SIG-M5 treated with dmso at 0.1 percent for 504 hours (cell line): Measurements from ENCODE around the gene ROR1.

Experiments used
- DNase-seq: peaks from one replicate; lab custom pipeline; 2025; ENCODE audit not compliant: unreplicated experiment; lab: John Stamatoyannopoulos, UW

The ROR1 gene

DNA sequence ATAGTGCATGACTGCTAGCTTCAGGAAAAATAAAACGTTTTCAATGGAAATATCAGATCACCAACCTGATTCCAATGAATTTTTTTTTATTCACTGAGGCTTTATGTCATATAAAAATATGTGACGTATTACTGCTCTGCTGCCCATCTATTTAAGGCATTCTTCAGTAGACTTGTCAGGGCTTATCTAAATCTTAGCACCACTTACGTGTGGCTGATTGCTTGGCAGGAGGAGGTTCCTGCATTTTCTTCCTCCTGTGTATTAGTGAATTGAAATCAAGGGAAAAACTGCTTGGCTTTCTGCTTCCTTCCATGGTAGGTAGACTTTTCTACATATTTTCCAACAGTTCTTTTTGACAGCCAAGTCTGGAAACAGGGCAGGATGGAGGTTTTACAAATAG is 80.3 kb downstream of the ROR1 start:
- no peak for DNase-seq

DNA sequence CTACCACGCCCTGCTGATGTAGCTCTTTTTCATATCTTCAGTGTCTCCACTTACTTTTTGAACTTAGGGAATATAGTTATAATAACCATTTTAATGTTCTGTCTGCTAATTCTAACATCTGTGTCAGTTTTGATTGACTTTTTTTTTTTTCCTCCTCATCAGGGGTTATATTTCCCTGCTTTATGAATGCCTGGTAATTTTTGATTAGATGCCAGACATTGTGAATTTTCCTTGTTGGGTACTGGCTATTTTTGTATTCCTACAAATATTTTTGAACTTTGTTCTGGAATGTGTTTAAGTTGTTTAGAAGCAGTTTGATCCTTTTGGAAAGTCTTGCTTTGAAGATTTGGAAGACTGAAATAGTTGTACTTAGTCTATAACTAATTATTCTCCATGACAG is 82.1 kb downstream of the ROR1 start:
- no peak for DNase-seq

DNA sequence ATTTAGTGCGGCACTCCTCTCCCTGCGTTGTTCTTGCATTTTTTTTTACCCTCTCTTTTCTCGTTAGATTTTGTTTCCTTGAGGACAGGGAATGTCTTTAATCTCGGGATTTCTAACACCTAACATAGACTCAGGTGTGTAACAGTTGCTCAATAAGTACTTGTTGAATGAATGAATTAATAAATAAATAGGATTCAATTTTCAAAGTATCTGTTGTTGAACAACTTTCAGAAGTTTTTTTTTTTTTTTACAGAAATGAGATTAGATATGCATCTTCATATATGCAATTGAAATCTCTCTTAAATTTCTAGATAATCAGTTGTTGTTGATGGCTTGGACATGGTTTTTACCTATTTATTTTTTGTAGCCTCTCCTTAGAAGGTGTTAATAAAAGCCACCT is 83.1 kb downstream of the ROR1 start:
- no peak for DNase-seq

DNA sequence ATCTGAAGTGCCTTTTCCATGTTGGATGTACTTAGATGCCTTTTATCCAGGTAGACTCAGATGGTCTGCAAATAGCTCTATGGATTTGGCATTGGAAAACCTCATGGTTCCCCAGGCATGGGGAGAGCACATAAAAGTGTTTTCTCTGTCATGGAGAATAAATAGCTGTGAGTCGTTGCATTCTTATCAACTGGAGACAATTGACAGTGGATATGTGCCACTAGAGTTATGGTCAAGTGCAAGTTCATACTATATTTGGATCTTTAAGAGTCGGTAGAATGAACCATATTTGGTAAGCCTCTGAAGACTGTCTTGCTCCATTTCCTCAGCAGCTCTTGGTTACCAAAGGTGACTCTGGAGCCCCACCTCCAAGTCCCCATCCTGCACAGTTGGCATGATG is 83.7 kb downstream of the ROR1 start:
- DNase-seq, result no peak

DNA sequence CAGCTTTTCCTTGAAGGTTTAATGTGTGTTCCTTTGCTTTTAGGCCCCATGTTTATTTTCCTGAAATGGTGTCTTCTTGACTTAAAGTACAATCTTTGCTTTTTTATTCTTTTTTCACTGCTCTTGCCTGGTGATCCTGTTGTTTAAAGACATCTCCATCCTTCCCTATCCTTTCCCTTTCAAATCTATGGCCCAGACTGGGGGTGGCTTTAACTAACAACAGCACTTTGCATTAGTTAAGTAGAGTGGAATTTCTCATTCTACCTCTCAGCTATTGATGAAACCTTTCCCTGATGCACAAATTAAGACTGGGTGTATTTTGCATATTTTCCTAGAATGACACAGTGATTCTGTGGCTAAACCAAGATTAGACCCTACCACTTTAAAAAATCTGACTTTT is 84.3 kb downstream of the ROR1 start:
- DNase-seq, result no peak

DNA sequence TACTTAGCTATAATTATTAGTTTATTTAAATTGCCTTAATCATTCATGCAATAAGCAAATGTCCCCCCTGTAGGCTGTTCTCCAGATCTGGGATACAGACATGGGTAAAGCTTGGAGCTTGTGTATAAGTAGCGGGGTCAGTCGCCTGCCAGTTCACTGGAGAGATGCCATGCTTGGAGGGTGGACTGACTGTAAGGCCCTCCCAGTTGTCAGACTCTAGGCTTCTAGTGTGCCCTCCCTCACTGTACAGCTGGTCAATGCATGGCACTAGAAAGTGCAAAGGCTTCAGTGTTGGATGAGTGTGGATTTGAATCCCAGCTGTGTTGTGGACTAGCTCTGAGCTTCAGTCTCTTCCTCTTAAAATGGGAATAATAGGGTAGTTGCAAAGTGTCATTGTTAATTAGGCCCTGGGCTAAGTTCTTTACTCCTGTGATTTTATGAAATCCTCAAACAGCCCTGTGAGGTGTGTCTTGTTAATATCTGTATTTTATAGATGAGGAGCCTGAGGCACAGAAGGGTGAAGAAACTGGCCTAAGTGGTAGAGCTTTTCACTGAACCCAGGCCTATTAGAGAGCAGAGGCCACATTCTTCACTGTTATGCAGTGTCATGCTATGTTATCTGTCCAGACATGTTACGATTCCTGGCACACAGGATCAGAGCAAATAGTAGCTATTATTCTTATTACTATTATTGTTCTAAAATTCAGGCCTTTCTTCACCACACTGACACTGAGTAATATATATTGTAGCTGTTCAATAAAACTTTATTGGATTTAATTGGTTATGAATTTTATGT is 85.9 kb downstream of the ROR1 start:
- DNase-seq, result no peak

DNA sequence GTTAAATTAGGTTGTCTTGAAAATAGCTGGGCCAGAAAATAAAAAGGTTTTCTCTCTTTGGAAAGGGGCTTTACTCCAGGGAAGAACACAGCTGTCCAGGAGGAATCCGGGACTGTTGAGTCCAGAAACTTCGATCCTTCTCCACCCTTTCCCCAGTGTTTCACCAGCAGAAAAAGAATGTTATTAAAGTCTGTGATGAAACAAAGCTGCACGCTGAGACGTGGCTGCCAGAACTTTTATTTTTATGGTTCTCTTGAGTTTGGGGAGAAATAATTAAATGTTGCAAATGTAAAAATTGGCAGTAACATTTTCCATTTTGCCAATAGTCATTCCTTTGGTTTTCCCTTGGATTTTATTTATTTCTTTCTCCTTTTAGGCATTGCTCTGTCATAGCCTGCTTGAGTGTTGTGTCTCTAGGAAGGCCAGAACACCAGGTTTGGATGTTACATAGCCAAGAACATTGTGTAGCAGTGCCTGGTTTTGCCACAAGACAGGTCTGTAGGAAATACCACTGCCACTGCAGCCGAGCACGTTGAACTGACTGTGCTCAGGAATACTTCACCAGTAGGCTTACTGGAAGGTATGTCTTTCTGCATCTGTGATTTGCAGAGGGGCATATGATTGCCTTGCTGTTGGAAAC is 87.4 kb downstream of the ROR1 start:
- no peak for DNase-seq

DNA sequence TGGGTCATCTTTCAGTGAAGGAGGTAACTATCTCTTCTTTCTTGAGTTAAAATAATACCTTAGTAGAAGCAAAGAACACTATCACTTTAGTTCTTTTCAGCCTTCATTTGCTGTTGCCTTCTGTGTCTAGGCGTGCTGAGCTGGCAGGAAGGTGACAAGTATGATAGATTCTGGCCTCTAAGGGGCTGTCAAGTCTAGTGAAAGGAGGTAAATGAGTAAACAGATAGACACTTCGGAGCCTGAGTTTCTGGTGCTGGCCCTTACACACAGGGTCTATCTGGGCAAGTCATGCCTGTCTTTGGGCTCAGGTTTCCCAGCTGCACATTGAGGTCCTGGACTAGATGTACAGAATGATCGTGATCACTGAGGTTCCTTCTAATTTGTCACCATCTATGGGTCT is 89.3 kb downstream of the ROR1 start:
- no peak for DNase-seq

DNA sequence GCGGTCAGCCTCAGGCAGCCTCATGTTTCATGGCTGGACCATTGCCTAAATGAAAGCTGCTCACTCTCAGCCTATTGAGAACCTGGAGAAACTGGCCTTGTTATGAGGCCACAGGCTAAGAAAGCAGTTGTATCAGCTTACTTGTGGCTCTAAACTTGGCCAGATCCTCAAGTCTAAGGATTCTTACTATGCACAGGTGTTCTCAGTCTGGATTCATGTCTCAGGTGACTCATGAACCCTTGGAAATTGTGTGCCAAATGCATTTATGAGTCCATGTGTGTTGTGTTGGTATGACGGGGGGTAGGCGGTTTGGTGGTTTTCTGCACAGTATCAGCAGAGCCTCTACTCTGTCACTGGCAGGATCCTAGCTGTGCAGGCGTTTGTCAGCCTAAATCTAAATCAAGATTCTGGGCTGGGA is 90.4 kb downstream of the ROR1 start:
- DNase-seq, result no peak

DNA sequence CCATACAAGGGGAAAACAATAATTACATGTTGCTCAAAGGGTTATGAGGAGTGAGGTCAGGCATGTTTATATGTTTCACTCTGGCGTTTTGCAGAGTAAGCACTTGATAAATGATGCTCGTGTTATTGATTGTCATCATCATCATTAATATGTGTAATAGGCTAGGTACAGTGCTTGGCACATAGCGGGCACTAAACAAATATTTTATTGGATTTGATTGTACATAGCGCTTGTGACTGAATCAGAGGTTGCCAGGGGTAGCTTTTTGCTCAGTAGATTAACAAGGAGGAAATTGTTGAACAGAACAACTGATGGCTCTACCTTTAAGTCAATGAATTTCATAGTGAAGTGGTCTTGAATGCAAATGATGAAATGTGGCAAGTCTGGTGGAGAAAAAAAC is 91.7 kb downstream of the ROR1 start:
- no peak for DNase-seq

DNA sequence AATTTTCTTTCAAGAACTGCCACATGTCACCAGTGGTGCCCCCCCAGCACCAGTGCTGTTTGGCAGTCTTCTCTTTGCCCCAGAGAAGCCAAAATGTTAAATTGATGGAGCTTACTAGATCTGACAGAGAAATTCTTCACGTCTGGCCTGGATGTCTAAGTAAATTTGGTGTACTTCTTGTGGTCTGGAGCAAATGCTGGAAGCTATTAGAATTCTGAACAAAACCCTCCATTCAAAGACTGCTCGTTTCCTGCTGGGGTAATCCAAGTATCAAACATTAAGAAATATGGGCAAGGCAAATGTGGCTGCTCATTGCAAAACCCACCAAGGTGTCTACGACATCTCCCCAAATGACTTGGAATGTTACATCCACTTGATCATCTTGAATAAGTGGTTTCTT is 92.3 kb downstream of the ROR1 start:
- no peak for DNase-seq

DNA sequence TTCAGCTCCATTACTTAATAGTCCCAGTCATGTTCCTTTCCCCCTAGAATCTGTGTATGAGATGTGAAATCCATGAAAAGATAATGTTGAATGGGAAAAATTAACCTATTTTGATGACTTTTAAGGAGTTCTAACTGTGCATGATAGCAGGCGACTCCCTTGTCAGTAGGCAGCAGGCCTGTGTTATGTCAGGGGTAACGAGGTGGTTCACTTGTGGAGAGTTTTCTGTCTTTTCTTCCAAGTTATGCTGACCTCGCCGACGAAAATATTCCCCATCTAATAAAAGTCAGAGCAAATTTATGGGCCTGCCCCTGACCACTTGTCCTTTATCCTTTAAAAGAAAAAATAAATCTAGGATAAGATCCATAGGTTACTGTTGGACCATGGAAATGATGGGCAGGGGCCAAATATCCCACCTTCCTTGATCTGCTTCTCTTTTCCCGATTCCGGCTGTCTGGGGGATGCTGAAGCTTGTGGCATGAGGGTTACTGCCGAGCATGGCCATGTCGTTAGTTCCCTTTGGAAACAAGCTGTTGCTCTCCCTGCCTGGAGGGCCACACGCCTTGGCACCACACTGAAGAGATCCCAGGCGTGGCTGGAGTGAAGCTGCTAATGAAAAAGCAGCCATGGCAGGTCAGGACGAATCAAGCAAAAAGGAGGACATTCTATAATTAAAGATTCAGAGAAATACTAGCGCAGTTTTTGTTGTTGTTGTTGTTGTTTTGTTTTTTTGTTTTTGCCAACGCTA is 93.8 kb downstream of the ROR1 start:
- DNase-seq, result no peak

DNA sequence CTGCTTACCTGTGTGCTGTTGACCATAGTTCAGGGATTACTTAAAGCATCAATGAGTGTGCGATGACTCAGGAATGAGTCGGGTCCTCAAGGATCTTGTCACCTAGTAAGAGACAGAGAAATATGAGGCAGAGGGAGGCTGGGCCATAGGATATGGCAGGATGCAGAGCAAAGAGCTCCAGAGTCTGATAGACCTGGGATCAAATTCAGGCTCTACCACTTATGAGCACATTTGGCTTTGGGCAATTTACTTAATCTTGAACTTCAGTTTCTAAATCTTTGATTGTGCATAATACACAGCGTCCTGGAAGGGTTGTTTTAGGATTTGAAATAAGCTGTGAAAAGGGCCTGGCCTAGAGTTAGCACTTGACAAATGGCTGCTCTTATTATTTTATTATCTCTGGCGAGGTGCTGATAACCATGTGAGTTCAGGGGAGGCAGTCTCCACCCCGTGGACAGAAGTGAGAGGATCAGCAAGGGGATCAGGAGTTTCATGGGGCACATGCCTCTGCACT is 94.5 kb downstream of the ROR1 start:
- DNase-seq, result no peak

DNA sequence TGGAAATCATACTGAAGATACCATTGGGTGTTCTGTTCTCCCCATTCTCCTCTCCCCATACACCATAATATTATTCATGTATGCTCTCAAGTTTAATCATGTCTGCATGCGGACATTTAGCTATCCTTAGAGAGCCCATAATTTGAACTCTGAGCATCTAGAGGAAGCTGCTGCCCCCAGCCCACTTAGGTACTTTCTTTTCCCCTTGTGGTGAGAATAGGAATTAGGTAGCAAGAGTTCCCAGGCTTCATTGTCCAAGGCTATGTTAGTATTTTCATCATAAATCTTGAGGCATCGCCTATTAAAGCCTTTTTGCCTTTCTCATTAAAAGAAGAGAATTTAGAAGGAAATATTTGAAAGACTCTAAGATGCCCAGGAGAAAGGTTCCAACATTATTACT is 96.3 kb downstream of the ROR1 start:
- DNase-seq, result no peak

DNA sequence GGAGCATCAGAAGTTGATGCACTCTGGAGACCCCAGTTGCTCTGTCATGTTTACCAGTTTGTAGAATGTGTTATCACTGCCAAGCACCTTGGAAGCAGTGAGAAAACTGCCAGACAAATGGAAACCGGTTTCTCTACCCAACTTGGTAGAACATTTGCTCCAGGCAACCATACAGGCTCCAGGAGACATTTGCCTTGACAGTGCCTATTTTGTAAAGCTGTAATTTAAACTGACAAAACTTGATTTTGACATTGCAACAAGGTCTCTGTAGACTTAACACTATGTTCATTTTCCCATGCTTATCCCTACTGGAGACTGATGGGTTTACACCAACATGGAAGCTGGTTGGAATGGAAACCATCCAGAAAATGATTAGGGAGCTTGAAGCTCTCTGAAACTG is 97.6 kb downstream of the ROR1 start:
- DNase-seq, result no peak

DNA sequence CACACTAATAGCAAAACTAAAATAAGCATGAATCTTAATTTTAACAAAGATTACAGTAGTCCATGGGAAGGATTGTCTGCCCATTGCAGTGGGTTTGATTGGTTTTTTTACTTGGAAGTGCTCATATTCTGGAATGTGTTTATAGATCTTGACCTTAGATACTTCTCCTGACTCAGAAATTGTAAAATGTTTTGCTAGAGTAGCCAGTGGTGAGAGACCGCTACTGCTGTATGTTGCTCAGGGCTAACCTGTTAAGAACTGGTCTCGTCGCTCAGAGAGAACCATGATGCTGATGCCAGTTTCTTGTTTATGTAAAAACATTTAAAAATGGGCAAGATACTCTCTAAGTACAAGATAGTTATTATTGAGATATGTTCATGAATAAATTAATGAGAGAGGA is 99.9 kb downstream of the ROR1 start:
- DNase-seq, result no peak

DNA sequence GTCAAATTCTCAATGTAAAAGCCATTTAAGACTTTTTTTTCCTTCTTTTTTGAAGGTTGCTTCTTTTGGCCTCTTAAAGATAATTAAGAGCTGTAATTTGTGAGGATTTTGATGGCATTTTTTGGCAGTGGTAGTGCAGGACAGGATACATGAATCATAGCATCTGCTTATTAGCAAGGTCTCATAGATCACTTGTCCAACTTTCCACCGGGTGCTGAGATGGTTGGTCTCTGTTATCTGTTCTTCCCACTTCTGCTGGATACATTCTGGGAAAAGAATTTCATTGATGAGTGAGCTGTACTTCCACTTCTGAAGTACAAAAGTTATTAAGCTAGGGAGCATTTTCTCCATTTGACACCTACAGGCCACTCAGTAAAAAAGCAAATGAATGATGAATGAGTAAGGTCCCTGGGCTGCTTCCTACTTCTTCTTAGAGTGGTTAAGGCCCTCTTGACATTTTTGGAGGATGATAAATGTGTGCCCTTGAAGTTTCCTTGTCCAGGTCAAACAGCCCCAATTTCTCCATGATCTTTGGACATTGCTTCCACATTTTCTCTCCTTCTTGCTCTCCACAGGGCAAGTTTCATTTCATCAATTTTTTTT is 100.6 kb downstream of the ROR1 start:
- no peak for DNase-seq

DNA sequence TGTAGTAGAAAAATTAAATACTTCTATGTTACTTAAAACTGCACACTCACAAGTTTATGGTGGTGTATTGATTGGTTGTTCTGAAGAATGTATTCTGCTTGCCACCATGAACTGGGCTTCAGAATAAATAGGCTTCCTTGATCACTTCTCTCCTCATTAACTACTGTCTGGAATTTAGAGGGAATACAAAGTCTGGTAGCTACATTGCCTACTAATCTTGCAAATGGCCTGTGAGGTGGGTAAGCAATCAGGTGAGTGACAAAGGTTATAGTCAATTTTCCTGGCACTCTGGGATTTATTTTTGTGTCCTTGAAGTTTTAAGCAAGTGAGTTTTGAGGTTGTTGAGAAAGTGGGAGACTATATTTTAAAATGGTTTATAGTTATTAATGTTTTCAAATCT is 101.8 kb downstream of the ROR1 start:
- DNase-seq, result no peak

DNA sequence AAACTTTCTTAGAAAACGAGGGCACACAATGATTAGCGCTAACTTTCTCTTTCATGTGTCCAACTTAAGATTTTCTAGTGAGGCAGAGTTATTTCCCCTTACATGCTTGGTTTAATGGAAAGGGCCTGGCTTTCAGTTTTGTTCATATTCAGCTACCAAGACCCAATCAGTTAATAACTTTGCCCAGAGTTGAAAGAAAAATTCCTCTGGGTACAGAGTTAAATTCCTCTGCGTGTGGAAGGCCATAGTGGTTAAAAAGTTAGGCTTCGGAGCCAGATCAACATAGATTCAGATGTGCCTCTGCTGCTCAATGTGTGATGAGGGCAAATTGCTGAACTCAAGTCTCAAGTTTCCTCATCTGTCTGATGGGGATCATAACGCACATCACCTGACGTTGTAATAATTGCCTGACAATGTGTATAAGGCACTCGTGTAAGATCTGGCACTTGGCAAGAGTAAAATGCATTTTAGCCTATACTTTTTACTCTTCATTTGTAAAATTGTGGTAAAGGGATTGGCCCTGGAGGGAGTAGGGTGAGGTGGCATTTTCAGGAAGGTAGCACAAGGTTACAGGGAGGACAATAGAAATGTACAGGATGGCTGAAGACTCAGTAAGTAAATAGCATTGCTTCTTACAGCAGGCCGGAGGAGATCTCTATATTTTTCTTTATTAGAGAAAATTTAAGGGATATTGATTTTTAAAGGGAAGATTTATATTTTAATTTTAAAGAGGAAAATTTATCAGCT is 103.4 kb downstream of the ROR1 start:
- DNase-seq, result no peak

DNA sequence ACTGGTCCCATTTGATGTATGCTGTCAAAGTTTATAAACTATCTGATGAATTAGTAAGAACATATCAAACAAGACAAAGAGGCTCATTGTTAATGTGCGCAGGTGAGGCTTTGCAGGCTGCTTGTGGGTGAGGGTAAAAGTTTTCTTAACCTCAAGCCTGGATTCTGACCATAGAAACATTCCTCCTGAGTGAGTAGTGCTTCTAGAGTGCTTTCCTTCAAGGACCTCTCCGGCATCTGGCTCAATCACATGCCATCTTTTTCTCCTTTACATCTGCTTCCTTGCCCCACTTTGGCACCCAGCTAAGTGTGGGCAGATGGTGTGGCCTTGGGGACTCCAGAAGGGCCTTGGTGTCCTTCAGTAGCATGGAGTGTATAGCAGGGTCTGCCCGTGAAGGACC is 104.0 kb downstream of the ROR1 start:
- DNase-seq, result no peak

DNA sequence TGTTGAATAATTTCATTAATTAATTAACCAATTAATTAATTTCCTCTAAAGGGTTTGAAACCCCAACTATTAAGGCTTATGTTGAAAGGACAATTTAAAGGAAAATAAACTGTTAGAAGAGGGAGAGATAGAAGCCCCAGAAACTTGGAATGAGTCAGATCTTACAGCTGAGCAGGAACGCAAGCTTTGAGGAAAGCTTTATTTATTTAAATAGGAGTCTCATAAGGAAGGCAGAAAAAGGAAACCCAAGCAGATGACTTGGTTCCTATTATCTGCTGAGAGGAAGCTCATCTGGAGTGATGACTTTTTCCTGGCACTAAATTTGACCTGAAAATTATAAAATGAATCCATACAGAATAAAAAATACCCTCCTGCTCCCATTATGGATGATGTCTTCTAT is 105.1 kb downstream of the ROR1 start:
- no peak for DNase-seq
